H1 (cell line): ENCODE measurements around the gene GLRX5. TPM values are rescaled to one million over a fixed set of nuclear protein-coding genes. Genes with fewer than 3 reads are reported as not detected.

Experiments
- CTCF ChIA-PET: fragments of 300-600 bp; sonication (Branson Sonifier 250); formaldehyde crosslinking; loops from one replicate; lab custom pipeline; 2021; ENCODE audit not compliant: partially characterized antibody; lab: Charles Lee
- POLR2A ChIA-PET: fragments of 300-600 bp; sonication (Branson Sonifier 250); formaldehyde crosslinking; loops from one replicate; lab custom pipeline; 2021; ENCODE audit warnings: inconsistent platforms; ENCODE audit not compliant: partially characterized antibody; lab: Charles Lee
- DNase-seq, 2 experiments: peaks; one replicate each; pipeline versions ENCODE4 v3.0.0 to v3.0.0-alpha.2; 2010 to 2022; ENCODE audit warnings: low spot score in 2 of 2, low read depth in 1 of 2, mixed read lengths in 1 of 2
- FAIRE-seq: peaks from 2 replicates; lab custom pipeline; 2011; peaks lifted over from hg19 to GRCh38; lab: Jason Lieb, UNC
- H2AFZ ChIP-seq: 2 replicates; pipeline ENCODE4 v1.8.1; 2012; ENCODE audit warnings: low read length, inconsistent platforms
- H2AK5ac ChIP-seq: 2 replicates; pipeline ENCODE4 v1.6.1; 2013; ENCODE audit warnings: low read depth, low read length
- H2BK120ac ChIP-seq: replicated peaks from 2 replicates; pipeline ENCODE3; 2013; ENCODE audit warnings: low read depth, low read length, inconsistent platforms
- H2BK12ac ChIP-seq: 2 replicates; pipeline ENCODE4 v1.6.1; 2013; ENCODE audit warnings: low read depth, low read length
- H2BK15ac ChIP-seq: 2 replicates; pipeline ENCODE4 v1.6.1; 2013; ENCODE audit warnings: low read length
- H2BK20ac ChIP-seq: 2 replicates; pipeline ENCODE4 v1.6.1; 2013; ENCODE audit warnings: low read length
- H2BK5ac ChIP-seq: 2 replicates; pipeline ENCODE4 v1.6.1; 2013; ENCODE audit warnings: low read depth, low read length
- H3K14ac ChIP-seq: 2 replicates; pipeline ENCODE4 v1.6.1; 2013; ENCODE audit warnings: inconsistent platforms; ENCODE audit not compliant: insufficient read length
- H3K18ac ChIP-seq: 2 replicates; pipeline ENCODE4 v1.6.1; 2013; ENCODE audit warnings: low read length; ENCODE audit errors: extremely low read depth
- H3K23ac ChIP-seq: 2 replicates; pipeline ENCODE4 v1.6.1; 2013; ENCODE audit warnings: inconsistent platforms; ENCODE audit not compliant: insufficient read length
- H3K23me2 ChIP-seq: 2 replicates; pipeline ENCODE4 v1.6.1; 2013; ENCODE audit warnings: low read depth, low read length
- H3K27ac ChIP-seq: 2 replicates; pipeline ENCODE4 v1.6.1; 2011; ENCODE audit warnings: low read depth, low read length, inconsistent platforms
- H3K27me3 ChIP-seq, 4 experiments: replicated peaks in 1 of 4; 1 replicate in 1 of 4; 2 replicates in 3 of 4; pipeline versions ENCODE4 v1.6.1 to v1.8.1; 2011 to 2013; ENCODE audit warnings: low read length in 3 of 4, mild to moderate bottlenecking in 3 of 4, inconsistent platforms in 2 of 4, mixed read lengths in 2 of 4, moderate library complexity in 1 of 4; ENCODE audit not compliant: control insufficient read depth in 3 of 4, insufficient read depth in 3 of 4; ENCODE audit errors: extremely low read depth in 1 of 4
- H3K36me3 ChIP-seq, 4 experiments: 2 replicates each; pipeline versions ENCODE4 v1.6.1 to v1.8.1; 2011 to 2013; ENCODE audit warnings: mild to moderate bottlenecking in 4 of 4, low read length in 3 of 4, moderate library complexity in 2 of 4, control low read depth in 1 of 4, inconsistent platforms in 1 of 4; ENCODE audit not compliant: insufficient read depth in 4 of 4, control insufficient read depth in 2 of 4
- H3K4ac ChIP-seq: replicated peaks from 2 replicates; pipeline ENCODE3; 2013; ENCODE audit warnings: low read length, low read depth, mixed read lengths, inconsistent platforms; ENCODE audit not compliant: insufficient read length
- H3K4me1 ChIP-seq, 4 experiments: replicated peaks in 1 of 4; 1 replicate in 1 of 4; 2 replicates in 3 of 4; pipeline versions ENCODE4 v1.6.1 to v1.8.1; 2011 to 2013; ENCODE audit warnings: low read length in 3 of 4, inconsistent platforms in 2 of 4, mixed read lengths in 1 of 4; ENCODE audit not compliant: insufficient read depth in 4 of 4, control insufficient read depth in 3 of 4
- H3K4me2 ChIP-seq, 2 experiments: 2 replicates each; pipeline versions ENCODE4 v1.6.1 to v1.8.1; 2011 to 2013; ENCODE audit warnings: low read depth in 2 of 2, low read length in 2 of 2, control low read depth in 1 of 2, inconsistent platforms in 1 of 2, mild to moderate bottlenecking in 1 of 2; ENCODE audit not compliant: insufficient read depth in 1 of 2
- H3K4me3 ChIP-seq, 4 experiments: fragments of 200-600, 300-600 bp in 1 of 4; sonication (generic), shearing (Covaris generic), sonication (Bioruptor Twin) in 1 of 4; 2 replicates each; pipeline versions ENCODE4 v1.5.1 to v1.8.1; 2011 to 2016; ENCODE audit warnings: low read length in 4 of 4, low read depth in 3 of 4, control low read depth in 2 of 4, inconsistent platforms in 2 of 4, mild to moderate bottlenecking in 2 of 4, mixed read lengths in 1 of 4, moderate library complexity in 1 of 4; ENCODE audit not compliant: insufficient read depth in 2 of 4; ENCODE audit errors: extremely low read depth in 1 of 4
- H3K56ac ChIP-seq: replicated peaks from 2 replicates; pipeline ENCODE3; 2013; ENCODE audit warnings: low read depth, mild to moderate bottlenecking, mixed read lengths, low read length, inconsistent platforms; ENCODE audit not compliant: insufficient read length
- H3K79me1 ChIP-seq: 2 replicates; pipeline ENCODE4 v1.6.1; 2013; ENCODE audit warnings: low read depth, low read length, control low read depth
- H3K79me2 ChIP-seq, 2 experiments: 2 replicates each; pipeline versions ENCODE4 v1.6.1 to v1.8.1; 2012 to 2013; ENCODE audit warnings: low read length in 2 of 2, mild to moderate bottlenecking in 2 of 2, inconsistent platforms in 1 of 2; ENCODE audit not compliant: insufficient read depth in 2 of 2, control insufficient read depth in 1 of 2
- H3K9ac ChIP-seq, 4 experiments: replicated peaks in 1 of 4; 1 replicate in 1 of 4; 2 replicates in 3 of 4; pipeline versions ENCODE4 v1.6.1 to v1.8.1; 2011 to 2013; ENCODE audit warnings: low read depth in 3 of 4, low read length in 3 of 4, control low read depth in 2 of 4, mild to moderate bottlenecking in 2 of 4, moderate library complexity in 2 of 4, inconsistent platforms in 1 of 4; ENCODE audit errors: extremely low read depth in 1 of 4
- H3K9me3 ChIP-seq, 2 experiments: 2 replicates each; pipeline versions ENCODE4 v1.6.1 to v1.8.1; 2012 to 2013; ENCODE audit warnings: mild to moderate bottlenecking in 2 of 2, moderate library complexity in 2 of 2, control low read depth in 1 of 2, inconsistent platforms in 1 of 2, low read depth in 1 of 2, low read length in 1 of 2, mixed read lengths in 1 of 2; ENCODE audit not compliant: insufficient read depth in 2 of 2
- H4K20me1 ChIP-seq, 2 experiments: replicated peaks in 1 of 2; 2 replicates each; pipeline versions ENCODE3 to v1.8.1; 2011 to 2013; ENCODE audit warnings: inconsistent platforms in 2 of 2, low read length in 2 of 2, mild to moderate bottlenecking in 1 of 2; ENCODE audit not compliant: insufficient read depth in 2 of 2, control insufficient read depth in 1 of 2
- H4K5ac ChIP-seq: 2 replicates; pipeline ENCODE4 v1.6.1; 2013; ENCODE audit warnings: low read length, low read depth, mixed read lengths, inconsistent platforms; ENCODE audit not compliant: insufficient read length
- H4K8ac ChIP-seq: 2 replicates; pipeline ENCODE4 v1.8.0; 2013; ENCODE audit warnings: mild to moderate bottlenecking, moderate library complexity, low read length, inconsistent platforms; ENCODE audit not compliant: insufficient read depth; ENCODE audit errors: extremely low read depth
- H4K91ac ChIP-seq: replicated peaks from 2 replicates; pipeline ENCODE3; 2013; ENCODE audit warnings: low read length, mixed read lengths, inconsistent platforms; ENCODE audit not compliant: insufficient read length
- BRCA1 ChIP-seq: IDR thresholded peaks from 2 replicates; pipeline ENCODE4 v1.6.1; 2012; ENCODE audit warnings: low read depth, low read length, improper control_type of control experiment
- E2F6 ChIP-seq: IDR thresholded peaks from 2 replicates; pipeline ENCODE4 v1.6.1; 2012; ENCODE audit warnings: inconsistent platforms
- EZH2 ChIP-seq: fragments of 200-600 bp; sonication (generic); IDR thresholded peaks from 2 replicates; pipeline ENCODE4 v1.7.1; 2012; ENCODE audit warnings: low read depth, mild to moderate bottlenecking, moderate library complexity, low read length, inconsistent platforms; ENCODE audit not compliant: severe bottlenecking
- NANOG ChIP-seq: IDR thresholded peaks from 2 replicates; pipeline ENCODE4 v1.6.1; 2011; ENCODE audit warnings: low read length, low read depth, mild to moderate bottlenecking, inconsistent platforms; ENCODE audit not compliant: insufficient read depth, poor library complexity, severe bottlenecking
- RAD21 ChIP-seq, 2 experiments: IDR thresholded peaks in 1 of 2; conservative IDR thresholded peaks in 1 of 2; 2 replicates each; pipeline ENCODE4 v1.6.1; 2011; ENCODE audit warnings: low read depth in 2 of 2, low read length in 2 of 2, improper control_type of control experiment in 1 of 2, inconsistent platforms in 1 of 2, mild to moderate bottlenecking in 1 of 2, moderate library complexity in 1 of 2
- SRF ChIP-seq: IDR thresholded peaks from 2 replicates; pipeline ENCODE4 v1.6.1; 2011; ENCODE audit warnings: mild to moderate bottlenecking, low read depth, low read length, moderate library complexity
- USF2 ChIP-seq: IDR thresholded peaks from 2 replicates; pipeline ENCODE4 v1.6.1; 2011; ENCODE audit warnings: low read length, improper control_type of control experiment
- WGBS, 2 experiments: shearing (Covaris generic) in 1 of 2; methylation state at CpG; one replicate each; pipeline versions ENCODE4 v1.1.6 to v1.1.7; 2013 to 2015; ENCODE audit warnings: low lambda C conversion rate in 2 of 2, mixed read lengths in 2 of 2, inconsistent platforms in 1 of 2, low coverage in 1 of 2, missing lambda C conversion rate in 1 of 2; ENCODE audit not compliant: insufficient replicate concordance in 2 of 2, insufficient coverage in 1 of 2, insufficient read length in 1 of 2; ENCODE audit errors: extremely low coverage in 1 of 2, missing lambda C conversion rate in 1 of 2; 5-methylcytosine and 5-hydroxymethylcytosine counted together
- polyA plus RNA-seq, 7 experiments: library from polyadenylated mRNA; depleted of rRNA in 3 of 7; stranded (reverse) in 5 of 7; unstranded in 2 of 7; fragments of >200 nt in 5 of 7; fragments of 200-250 nt in 2 of 7; gene quantifications; 1 replicate in 5 of 7; 2 replicates in 1 of 7; 4 replicates in 1 of 7; pipeline versions ENCODE4 v1.2.1 to v1.2.3, GENCODE V29; 2011 to 2013; ENCODE audit warnings: missing spikeins in 2 of 7, mixed read lengths in 2 of 7
- total RNA-seq: library from RNA; stranded (reverse); fragmentation: NEBNext Ultra II Directional; extraction: Animal tissue kit (Norgen Biotek cat#: 25700); gene quantifications from 2 replicates; pipeline ENCODE4 v1.2.1, GENCODE V29; 2021

GLRX5 gene
- total and polyA plus RNA-seq, 2 of the 8 experiments (the other 6 are each of a cell fraction or from before 2014, with no cell fraction given): 70.1 to 88.8 TPM

- no peak overlapping the region for H2BK15ac ChIP-seq
- no peaks in the 10 kb centered on the region for H3K9me3 ChIP-seq
- H2BK5ac ChIP-seq: no peak overlapping the region
- WGBS, 2 experiments: 96% methylated on average over 8 of the region's 8 CpGs; no CpG with 5 or more reads in 1 of the 2 experiments
- no peak overlapping the region for H4K5ac ChIP-seq
- no peak overlapping the region for H3K18ac ChIP-seq
- POLR2A ChIA-PET: no interaction called here
- H3K79me1 ChIP-seq: no peaks in the 10 kb centered on the region
- no peak overlapping the region for H4K91ac ChIP-seq
- H2BK20ac ChIP-seq: no peak overlapping the region
- H3K36me3 ChIP-seq: no peaks in the 10 kb centered on the region
- no peak overlapping the region for H3K4me2 ChIP-seq
- CTCF ChIA-PET: interaction anchor here (0.7 to 2.3 kb wide), 5 partner anchors 10 to 63 kb away, joined by 3 to 10 read pairs (median 6); no protein-coding TSS in a partner anchor
- H3K9ac ChIP-seq: no peak overlapping the region
- H3K4ac ChIP-seq: no peak overlapping the region
- H3K56ac ChIP-seq: no peak overlapping the region
- no peaks in the 10 kb centered on the region for H4K20me1 ChIP-seq
- no peak overlapping the region for H3K27ac ChIP-seq
- H2AK5ac ChIP-seq: no peak overlapping the region
- H4K8ac ChIP-seq: no peak overlapping the region
- H2AFZ ChIP-seq: no peak overlapping the region
- no peak overlapping the region for H3K14ac ChIP-seq
- H3K23me2 ChIP-seq: no peaks in the 10 kb centered on the region
- no peak overlapping the region for H3K23ac ChIP-seq
- H3K4me1 ChIP-seq: 0 out of 7 replicates have a peak, but pooled peaks cover 0 to 3% (median 0%) of the 10 kb centered on the region in 4 experiments
- H3K27me3 ChIP-seq: no peaks in the 10 kb centered on the region; a peak in 1 of 7 replicates
- DNase-seq: no peak
- H2BK120ac ChIP-seq: no peak overlapping the region
- H3K4me3 ChIP-seq: no peak overlapping the region
- H3K79me2 ChIP-seq: no peaks in the 10 kb centered on the region
- no peak overlapping the region for H2BK12ac ChIP-seq
- FAIRE-seq: no peak
- TF ChIP-seq EZH2: no peak
- TF ChIP-seq RAD21 (IDR thresholded peaks at IDR 0.05 in 1 of 2, conservative IDR thresholded peaks at IDR 0.05 in 1 of 2; ENCODE audit: low read depth in 2 of 2, low read length in 2 of 2): no peak
- TF ChIP-seq E2F6: no peak
- no peak for TF ChIP-seq SRF
- TF ChIP-seq BRCA1: no peak
- no peak for TF ChIP-seq NANOG
- TF ChIP-seq USF2: no peak
Observed at GRCh38 chr14:95503365-95504134, 31.3 kb upstream of the GLRX5 start.
